ENCODE measurements around the gene NTM. TPM values are rescaled to one million over a fixed set of nuclear protein-coding genes. Genes with fewer than 3 reads are reported as not detected.

NTM gene
- total and polyA plus RNA-seq, 9 donors, result 8.5 to 37.1 (median 22.6) TPM

GRCh38 chr11:131951121-131951520 is 580.7 kb downstream of the NTM start:
- Histone ChIP-seq H3K27me3 (ENCODE audit: control insufficient read depth, insufficient read depth, low read length) (no peaks in the 10 kb centered on the region), H3K9me3 (replicated peaks; ENCODE audit: control insufficient read depth, low read depth, low read length) (no peaks in the 10 kb centered on the region), H3K36me3 (ENCODE audit: control insufficient read depth, insufficient read depth, low read length) (no peaks in the 10 kb centered on the region), H3K4me1 (ENCODE audit: control insufficient read depth, insufficient read depth, low read length) (peaks cover 6% of the 10 kb centered on the region), H3K4me3 (ENCODE audit: low read length) (no peak overlapping the region), H3K27ac (ENCODE audit: low read length) (no peak overlapping the region)
- no peak for DNase-seq
- WGBS (ENCODE audit: insufficient coverage), result no CpG with 5 or more reads among the region's 2 CpGs

GRCh38 chr11:131954146-131954545 is 583.7 kb downstream of the NTM start:
- Histone ChIP-seq H3K27me3 (ENCODE audit: control insufficient read depth, insufficient read depth, low read length) (no peaks in the 10 kb centered on the region), H3K4me3 (ENCODE audit: low read length) (no peak overlapping the region), H3K36me3 (ENCODE audit: control insufficient read depth, insufficient read depth, low read length) (no peaks in the 10 kb centered on the region), H3K27ac (ENCODE audit: low read length) (no peak overlapping the region), H3K4me1 (ENCODE audit: control insufficient read depth, insufficient read depth, low read length) (peaks cover 11% of the 10 kb centered on the region), H3K9me3 (replicated peaks; ENCODE audit: control insufficient read depth, low read depth, low read length) (no peaks in the 10 kb centered on the region)
- DNase-seq, result no peak
- 79% methylated on average over 4 of the region's 10 CpGs for WGBS (ENCODE audit: insufficient coverage)

GRCh38 chr11:131955904-131956303 is 585.5 kb downstream of the NTM start:
- no peaks in the 10 kb centered on the region for H3K36me3 ChIP-seq (ENCODE audit: control insufficient read depth, insufficient read depth, low read length)
- no peak for DNase-seq
- WGBS (ENCODE audit: insufficient coverage), result 63% methylated on average over 4 of the region's 6 CpGs
- H3K27ac ChIP-seq (ENCODE audit: low read length), result peak overlapping the region; percentile 29
- no peaks in the 10 kb centered on the region for H3K9me3 ChIP-seq (replicated peaks; ENCODE audit: control insufficient read depth, low read depth, low read length)
- H3K4me1 ChIP-seq (ENCODE audit: control insufficient read depth, insufficient read depth, low read length), result peaks cover 11% of the 10 kb centered on the region
- H3K27me3 ChIP-seq (ENCODE audit: control insufficient read depth, insufficient read depth, low read length), result no peaks in the 10 kb centered on the region
- no peak overlapping the region for H3K4me3 ChIP-seq (ENCODE audit: low read length)

- peak overlapping the region; percentile 5 for H3K27ac ChIP-seq (ENCODE audit: low read length)
- H3K27me3 ChIP-seq (ENCODE audit: control insufficient read depth, insufficient read depth, low read length), result no peaks in the 10 kb centered on the region
- no peaks in the 10 kb centered on the region for H3K36me3 ChIP-seq (ENCODE audit: control insufficient read depth, insufficient read depth, low read length)
- no CpG with 5 or more reads among the region's 2 CpGs for WGBS (ENCODE audit: insufficient coverage)
- H3K9me3 ChIP-seq (replicated peaks; ENCODE audit: control insufficient read depth, low read depth, low read length), result no peaks in the 10 kb centered on the region
- H3K4me3 ChIP-seq (ENCODE audit: low read length), result no peak overlapping the region
- DNase-seq, result peak; percentile 82
- peaks cover 11% of the 10 kb centered on the region for H3K4me1 ChIP-seq (ENCODE audit: control insufficient read depth, insufficient read depth, low read length)
Observed at GRCh38 chr11:131957201-131957600, 586.8 kb downstream of the NTM start.

- Histone ChIP-seq H3K36me3 (ENCODE audit: control insufficient read depth, insufficient read depth, low read length) (no peaks in the 10 kb centered on the region), H3K9me3 (replicated peaks; ENCODE audit: control insufficient read depth, low read depth, low read length) (no peaks in the 10 kb centered on the region), H3K4me1 (ENCODE audit: control insufficient read depth, insufficient read depth, low read length) (peaks cover 11% of the 10 kb centered on the region), H3K27me3 (ENCODE audit: control insufficient read depth, insufficient read depth, low read length) (no peaks in the 10 kb centered on the region), H3K4me3 (ENCODE audit: low read length) (no peak overlapping the region), H3K27ac (ENCODE audit: low read length) (no peak overlapping the region)
- WGBS (ENCODE audit: insufficient coverage), result 85% methylated on average over 2 of the region's 6 CpGs
- DNase-seq, result no peak
Observed at GRCh38 chr11:131957875-131958274, 587.5 kb downstream of the NTM start.

GRCh38 chr11:131962818-131963217 is 592.4 kb downstream of the NTM start:
- WGBS (ENCODE audit: insufficient coverage), result 83% methylated on average over 3 of the region's 7 CpGs
- H3K27ac ChIP-seq (ENCODE audit: low read length), result no peak overlapping the region
- no peaks in the 10 kb centered on the region for H3K36me3 ChIP-seq (ENCODE audit: control insufficient read depth, insufficient read depth, low read length)
- no peak overlapping the region for H3K4me3 ChIP-seq (ENCODE audit: low read length)
- no peaks in the 10 kb centered on the region for H3K4me1 ChIP-seq (ENCODE audit: control insufficient read depth, insufficient read depth, low read length)
- H3K27me3 ChIP-seq (ENCODE audit: control insufficient read depth, insufficient read depth, low read length), result no peaks in the 10 kb centered on the region
- DNase-seq, result no peak
- no peaks in the 10 kb centered on the region for H3K9me3 ChIP-seq (replicated peaks; ENCODE audit: control insufficient read depth, low read depth, low read length)

GRCh38 chr11:131964698-131965483 is 594.5 kb downstream of the NTM start:
- 71% methylated on average over 7 of the region's 9 CpGs for WGBS (ENCODE audit: insufficient coverage)
- Histone ChIP-seq H3K4me1 (ENCODE audit: control insufficient read depth, insufficient read depth, low read length) (no peaks in the 10 kb centered on the region), H3K36me3 (ENCODE audit: control insufficient read depth, insufficient read depth, low read length) (no peaks in the 10 kb centered on the region), H3K9me3 (replicated peaks; ENCODE audit: control insufficient read depth, low read depth, low read length) (no peaks in the 10 kb centered on the region), H3K27ac (ENCODE audit: low read length) (no peak overlapping the region), H3K27me3 (ENCODE audit: control insufficient read depth, insufficient read depth, low read length) (no peaks in the 10 kb centered on the region), H3K4me3 (ENCODE audit: low read length) (no peak overlapping the region)
- DNase-seq, result no peak

- no peaks in the 10 kb centered on the region for H3K4me1 ChIP-seq (ENCODE audit: control insufficient read depth, insufficient read depth, low read length)
- H3K36me3 ChIP-seq (ENCODE audit: control insufficient read depth, insufficient read depth, low read length), result no peaks in the 10 kb centered on the region
- no peak overlapping the region for H3K4me3 ChIP-seq (ENCODE audit: low read length)
- H3K27me3 ChIP-seq (ENCODE audit: control insufficient read depth, insufficient read depth, low read length), result no peaks in the 10 kb centered on the region
- no peaks in the 10 kb centered on the region for H3K9me3 ChIP-seq (replicated peaks; ENCODE audit: control insufficient read depth, low read depth, low read length)
- no peak overlapping the region for H3K27ac ChIP-seq (ENCODE audit: low read length)
- no peak for DNase-seq
- 88% methylated on average over 3 of the region's 3 CpGs for WGBS (ENCODE audit: insufficient coverage)
Observed at GRCh38 chr11:131965504-131965903, 595.1 kb downstream of the NTM start.

GRCh38 chr11:131966667-131967066 is 596.3 kb downstream of the NTM start:
- 79% methylated on average over 2 of the region's 2 CpGs for WGBS (ENCODE audit: insufficient coverage)
- no peak overlapping the region for H3K4me3 ChIP-seq (ENCODE audit: low read length)

GRCh38 chr11:131969261-131969660 is 598.8 kb downstream of the NTM start:
- Histone ChIP-seq H3K9me3 (replicated peaks; ENCODE audit: control insufficient read depth, low read depth, low read length) (no peaks in the 10 kb centered on the region), H3K4me3 (ENCODE audit: low read length) (no peak overlapping the region), H3K27me3 (ENCODE audit: control insufficient read depth, insufficient read depth, low read length) (no peaks in the 10 kb centered on the region), H3K4me1 (ENCODE audit: control insufficient read depth, insufficient read depth, low read length) (no peaks in the 10 kb centered on the region), H3K27ac (ENCODE audit: low read length) (no peak overlapping the region), H3K36me3 (ENCODE audit: control insufficient read depth, insufficient read depth, low read length) (no peaks in the 10 kb centered on the region)
- no peak for DNase-seq
- WGBS (ENCODE audit: insufficient coverage), result no CpG with 5 or more reads among the region's 2 CpGs

More at GRCh38 chr11:131966667-131967066, 596.3 kb downstream of the NTM start:
- Histone ChIP-seq H3K36me3 (ENCODE audit: control insufficient read depth, insufficient read depth, low read length) (no peaks in the 10 kb centered on the region), H3K27me3 (ENCODE audit: control insufficient read depth, insufficient read depth, low read length) (no peaks in the 10 kb centered on the region), H3K4me1 (ENCODE audit: control insufficient read depth, insufficient read depth, low read length) (no peaks in the 10 kb centered on the region), H3K9me3 (replicated peaks; ENCODE audit: control insufficient read depth, low read depth, low read length) (no peaks in the 10 kb centered on the region), H3K27ac (ENCODE audit: low read length) (no peak overlapping the region)
- no peak for DNase-seq

All from muscle of leg (tissue), 11 donors.